Activated effector memory CD4-positive, alpha-beta T cell treated with anti-CD3 and anti-CD28 coated beads, Interleukin-2, amount 50 U/mL, for 16 hours (primary cell): ENCODE measurements around the gene FGF10.

Source experiments
- DNase-seq: peaks from one replicate; pipeline ENCODE4 v3.0.0-alpha.2; 2020

FGF10 gene

GRCh38 chr5:44345871-44346270 lies 43.3 kb downstream of the FGF10 start:
- no peak for DNase-seq

- no peak for DNase-seq
Measured at GRCh38 chr5:44336708-44337107, 52.5 kb downstream of the FGF10 start.

GRCh38 chr5:44334622-44335021 lies 54.6 kb downstream of the FGF10 start:
- DNase-seq = no peak

- no peak for DNase-seq
Measured at GRCh38 chr5:44332285-44332971, 56.8 kb downstream of the FGF10 start.

GRCh38 chr5:44331471-44332050 lies 57.7 kb downstream of the FGF10 start:
- DNase-seq = no peak

GRCh38 chr5:44329716-44330115 lies 59.5 kb downstream of the FGF10 start:
- no peak for DNase-seq

- no peak for DNase-seq
Measured at GRCh38 chr5:44321144-44321725, 68.0 kb downstream of the FGF10 start.

GRCh38 chr5:44320188-44320587 lies 69.0 kb downstream of the FGF10 start:
- no peak for DNase-seq

- no peak for DNase-seq
Measured at GRCh38 chr5:44318883-44319282, 70.3 kb downstream of the FGF10 start.

GRCh38 chr5:44312374-44312773 lies 76.8 kb downstream of the FGF10 start:
- no peak for DNase-seq

GRCh38 chr5:44300551-44300950 lies 88.7 kb downstream of the FGF10 start:
- DNase-seq = no peak

- DNase-seq = no peak
Measured at GRCh38 chr5:44299394-44299793, 89.8 kb downstream of the FGF10 start.

- no peak for DNase-seq
Measured at GRCh38 chr5:44294516-44294915, 94.7 kb downstream of the FGF10 start.

GRCh38 chr5:44292736-44293135 lies 96.5 kb downstream of the FGF10 start:
- no peak for DNase-seq

GRCh38 chr5:44278469-44278868 lies 110.8 kb downstream of the FGF10 start:
- no peak for DNase-seq

- no peak for DNase-seq
Measured at GRCh38 chr5:44275908-44276307, 113.3 kb downstream of the FGF10 start.

- no peak for DNase-seq
Measured at GRCh38 chr5:44275329-44275728, 113.9 kb downstream of the FGF10 start.

GRCh38 chr5:44267909-44268308 lies 121.3 kb downstream of the FGF10 start:
- no peak for DNase-seq

GRCh38 chr5:44266882-44267576 lies 122.2 kb downstream of the FGF10 start:
- DNase-seq = no peak

- no peak for DNase-seq
Measured at GRCh38 chr5:44265713-44266112, 123.5 kb downstream of the FGF10 start.

- no peak for DNase-seq
Measured at GRCh38 chr5:44260793-44261192, 128.4 kb downstream of the FGF10 start.

- no peak for DNase-seq
Measured at GRCh38 chr5:44257653-44258365, 131.4 kb downstream of the FGF10 start.

GRCh38 chr5:44257221-44257620 lies 132.0 kb downstream of the FGF10 start:
- DNase-seq = no peak
